ENCODE measurements around the gene CACNA1D.

CACNA1D gene

GRCh38 chr3:53794597-53794996, 300.2 kb downstream of the CACNA1D start:
- H3K27me3 ChIP-seq (ENCODE audit: insufficient read depth, low read length) = no peaks in the 10 kb centered on the region
- peaks cover 8% of the 10 kb centered on the region; the same call in 1 of the 2 replicates for H3K4me1 ChIP-seq (ENCODE audit: insufficient read depth, low read length)
- H3K9ac ChIP-seq (ENCODE audit: low read depth, low read length) = no peak overlapping the region
- no peak overlapping the region for H3K4me3 ChIP-seq (ENCODE audit: low read length)
- H3K27ac ChIP-seq (ENCODE audit: low read depth, low read length) = no peak overlapping the region
- H3K9me3 ChIP-seq (ENCODE audit: insufficient read depth, low read depth, low read length) = no peaks in the 10 kb centered on the region
- 55% methylated on average over 3 of the region's 3 CpGs for WGBS
- H3K36me3 ChIP-seq (ENCODE audit: insufficient read depth, low read length) = no peaks in the 10 kb centered on the region

- no peaks in the 10 kb centered on the region for H3K27me3 ChIP-seq (ENCODE audit: insufficient read depth, low read length)
- H3K4me3 ChIP-seq (ENCODE audit: low read length) = no peak overlapping the region
- H3K9ac ChIP-seq (ENCODE audit: low read depth, low read length) = no peak overlapping the region
- H3K36me3 ChIP-seq (ENCODE audit: insufficient read depth, low read length) = no peaks in the 10 kb centered on the region
- H3K9me3 ChIP-seq (ENCODE audit: insufficient read depth, low read depth, low read length) = no peaks in the 10 kb centered on the region
- H3K27ac ChIP-seq (ENCODE audit: low read depth, low read length) = no peak overlapping the region
- 60% methylated on average over 3 of the region's 3 CpGs for WGBS
- H3K4me1 ChIP-seq (ENCODE audit: insufficient read depth, low read length) = peaks cover 8% of the 10 kb centered on the region; the same call in 1 of the 2 replicates
Measured at GRCh38 chr3:53795176-53795575, 300.8 kb downstream of the CACNA1D start.

- 88% methylated on average over 10 of the region's 12 CpGs for WGBS
- Histone ChIP-seq H3K4me3 (ENCODE audit: low read length) (no peak overlapping the region), H3K27me3 (ENCODE audit: insufficient read depth, low read length) (no peaks in the 10 kb centered on the region)
Measured at GRCh38 chr3:53795789-53796560, 301.6 kb downstream of the CACNA1D start.

GRCh38 chr3:53798144-53798543, 303.7 kb downstream of the CACNA1D start:
- H3K9me3 ChIP-seq (ENCODE audit: insufficient read depth, low read depth, low read length) = no peaks in the 10 kb centered on the region
- H3K4me1 ChIP-seq (ENCODE audit: insufficient read depth, low read length) = peaks cover 8% of the 10 kb centered on the region; the same call in 1 of the 2 replicates
- 91% methylated on average over 8 of the region's 8 CpGs for WGBS
- no peaks in the 10 kb centered on the region for H3K27me3 ChIP-seq (ENCODE audit: insufficient read depth, low read length)
- H3K36me3 ChIP-seq (ENCODE audit: insufficient read depth, low read length) = no peaks in the 10 kb centered on the region
- no peak overlapping the region for H3K27ac ChIP-seq (ENCODE audit: low read depth, low read length)
- no peak overlapping the region for H3K9ac ChIP-seq (ENCODE audit: low read depth, low read length)
- H3K4me3 ChIP-seq (ENCODE audit: low read length) = no peak overlapping the region

More at GRCh38 chr3:53795789-53796560, 301.6 kb downstream of the CACNA1D start:
- no peaks in the 10 kb centered on the region for H3K36me3 ChIP-seq (ENCODE audit: insufficient read depth, low read length)
- H3K9me3 ChIP-seq (ENCODE audit: insufficient read depth, low read depth, low read length) = no peaks in the 10 kb centered on the region
- H3K4me1 ChIP-seq (ENCODE audit: insufficient read depth, low read length) = peaks cover 8% of the 10 kb centered on the region; the same call in 1 of the 2 replicates
- H3K27ac ChIP-seq (ENCODE audit: low read depth, low read length) = no peak overlapping the region
- H3K9ac ChIP-seq (ENCODE audit: low read depth, low read length) = no peak overlapping the region

GRCh38 chr3:53799338-53799865, 305.0 kb downstream of the CACNA1D start:
- Histone ChIP-seq H3K9me3 (ENCODE audit: insufficient read depth, low read depth, low read length) (no peaks in the 10 kb centered on the region), H3K36me3 (ENCODE audit: insufficient read depth, low read length) (no peaks in the 10 kb centered on the region), H3K9ac (ENCODE audit: low read depth, low read length) (no peak overlapping the region), H3K27me3 (ENCODE audit: insufficient read depth, low read length) (no peaks in the 10 kb centered on the region), H3K4me1 (ENCODE audit: insufficient read depth, low read length) (peaks cover 10% of the 10 kb centered on the region; the same call in 1 of the 2 replicates), H3K4me3 (ENCODE audit: low read length) (no peak overlapping the region), H3K27ac (ENCODE audit: low read depth, low read length) (no peak overlapping the region)
- 96% methylated on average over 12 of the region's 12 CpGs for WGBS

- H3K36me3 ChIP-seq (ENCODE audit: insufficient read depth, low read length) = no peaks in the 10 kb centered on the region
Measured at GRCh38 chr3:53800041-53800906, 305.9 kb downstream of the CACNA1D start.

GRCh38 chr3:53801319-53801718, 306.9 kb downstream of the CACNA1D start:
- H3K36me3 ChIP-seq (ENCODE audit: insufficient read depth, low read length) = no peaks in the 10 kb centered on the region
- H3K4me1 ChIP-seq (ENCODE audit: insufficient read depth, low read length) = peaks cover 12% of the 10 kb centered on the region; the same call in 1 of the 2 replicates
- no peak overlapping the region for H3K27ac ChIP-seq (ENCODE audit: low read depth, low read length)
- H3K4me3 ChIP-seq (ENCODE audit: low read length) = no peak overlapping the region
- WGBS = 95% methylated on average over 9 of the region's 9 CpGs
- H3K9me3 ChIP-seq (ENCODE audit: insufficient read depth, low read depth, low read length) = no peaks in the 10 kb centered on the region
- H3K9ac ChIP-seq (ENCODE audit: low read depth, low read length) = no peak overlapping the region
- no peaks in the 10 kb centered on the region for H3K27me3 ChIP-seq (ENCODE audit: insufficient read depth, low read length)

More at GRCh38 chr3:53800041-53800906, 305.9 kb downstream of the CACNA1D start:
- Histone ChIP-seq H3K9ac (ENCODE audit: low read depth, low read length) (no peak overlapping the region), H3K4me3 (ENCODE audit: low read length) (no peak overlapping the region), H3K27ac (ENCODE audit: low read depth, low read length) (no peak overlapping the region), H3K9me3 (ENCODE audit: insufficient read depth, low read depth, low read length) (no peaks in the 10 kb centered on the region), H3K27me3 (ENCODE audit: insufficient read depth, low read length) (no peaks in the 10 kb centered on the region), H3K4me1 (ENCODE audit: insufficient read depth, low read length) (peaks cover 11% of the 10 kb centered on the region; the same call in 1 of the 2 replicates)
- WGBS = 93% methylated on average over 16 of the region's 16 CpGs

GRCh38 chr3:53802256-53802880, 308.0 kb downstream of the CACNA1D start:
- Histone ChIP-seq H3K36me3 (ENCODE audit: insufficient read depth, low read length) (no peaks in the 10 kb centered on the region), H3K9me3 (ENCODE audit: insufficient read depth, low read depth, low read length) (no peaks in the 10 kb centered on the region), H3K27ac (ENCODE audit: low read depth, low read length) (no peak overlapping the region), H3K4me3 (ENCODE audit: low read length) (no peak overlapping the region), H3K27me3 (ENCODE audit: insufficient read depth, low read length) (no peaks in the 10 kb centered on the region), H3K9ac (ENCODE audit: low read depth, low read length) (no peak overlapping the region), H3K4me1 (ENCODE audit: insufficient read depth, low read length) (peaks cover 12% of the 10 kb centered on the region; the same call in 1 of the 2 replicates)
- 94% methylated on average over 8 of the region's 8 CpGs for WGBS

- no peaks in the 10 kb centered on the region for H3K27me3 ChIP-seq (ENCODE audit: insufficient read depth, low read length)
- H3K9me3 ChIP-seq (ENCODE audit: insufficient read depth, low read depth, low read length) = no peaks in the 10 kb centered on the region
- 93% methylated on average over 18 of the region's 18 CpGs for WGBS
- no peak overlapping the region for H3K9ac ChIP-seq (ENCODE audit: low read depth, low read length)
- H3K27ac ChIP-seq (ENCODE audit: low read depth, low read length) = no peak overlapping the region
- no peak overlapping the region for H3K4me3 ChIP-seq (ENCODE audit: low read length)
- H3K4me1 ChIP-seq (ENCODE audit: insufficient read depth, low read length) = peaks cover 12% of the 10 kb centered on the region; the same call in 1 of the 2 replicates
- no peaks in the 10 kb centered on the region for H3K36me3 ChIP-seq (ENCODE audit: insufficient read depth, low read length)
Measured at GRCh38 chr3:53803124-53803815, 308.9 kb downstream of the CACNA1D start.

Measured in HUES64 (cell line).